ENCODE data around the gene NIF3L1.
"Not testable (repeated sequence)": the region's sequence is repeated elsewhere in the genome, so short reads cannot be mapped to it uniquely, and the experiment has no call there.

Gene NIF3L1

GRCh38 chr2:200877443-200877842, 11.7 kb upstream of the NIF3L1 start:
- no peaks in the 10 kb centered on the region for H3K9me3 ChIP-seq (ENCODE audit: control insufficient read depth in 2 of 2, low read length in 2 of 2)
- H3K9ac ChIP-seq (ENCODE audit: low read length in 2 of 2): no peak overlapping the region
- H3K36me3 ChIP-seq (ENCODE audit: control insufficient read depth in 2 of 2, insufficient read depth in 2 of 2, low read length in 2 of 2): peaks cover 14 to 32% of the 10 kb centered on the region in 2 donors
- H3K4me1 ChIP-seq (ENCODE audit: control insufficient read depth, insufficient read depth, low read length): no peaks in the 10 kb centered on the region
- H3K27me3 ChIP-seq (ENCODE audit: control insufficient read depth in 1 of 2, insufficient read depth in 2 of 2, low read length in 2 of 2): no peaks in the 10 kb centered on the region
- H3K4me3 ChIP-seq (ENCODE audit: low read length in 2 of 2): no peak overlapping the region
- H3K27ac ChIP-seq (ENCODE audit: low read length): no peak overlapping the region

GRCh38 chr2:200878289-200878880, 10.8 kb upstream of the NIF3L1 start:
- no peaks in the 10 kb centered on the region for H3K4me1 ChIP-seq (ENCODE audit: control insufficient read depth, insufficient read depth, low read length)
- H3K36me3 ChIP-seq (ENCODE audit: control insufficient read depth in 2 of 2, insufficient read depth in 2 of 2, low read length in 2 of 2): peaks cover 14 to 34% of the 10 kb centered on the region in 2 donors
- no peak overlapping the region for H3K27ac ChIP-seq (ENCODE audit: low read length)
- H3K9ac ChIP-seq (ENCODE audit: low read length in 2 of 2): no peak overlapping the region
- H3K4me3 ChIP-seq (ENCODE audit: low read length in 2 of 2): no peak overlapping the region
- no peaks in the 10 kb centered on the region for H3K27me3 ChIP-seq (ENCODE audit: control insufficient read depth in 1 of 2, insufficient read depth in 2 of 2, low read length in 2 of 2)
- H3K9me3 ChIP-seq (ENCODE audit: control insufficient read depth in 2 of 2, low read length in 2 of 2): no peaks in the 10 kb centered on the region

GRCh38 chr2:200881715-200882249, 7.4 kb upstream of the NIF3L1 start:
- H3K9me3 ChIP-seq (ENCODE audit: control insufficient read depth in 2 of 2, low read length in 2 of 2); H3K27ac ChIP-seq (ENCODE audit: low read length); H3K4me3 ChIP-seq (ENCODE audit: low read length in 2 of 2); H3K27me3 ChIP-seq (ENCODE audit: control insufficient read depth in 1 of 2, insufficient read depth in 2 of 2, low read length in 2 of 2); H3K9ac ChIP-seq (ENCODE audit: low read length in 2 of 2); H3K4me1 ChIP-seq (ENCODE audit: control insufficient read depth, insufficient read depth, low read length): not testable (repeated sequence)
- H3K36me3 ChIP-seq (ENCODE audit: control insufficient read depth in 2 of 2, insufficient read depth in 2 of 2, low read length in 2 of 2): peaks cover 18 to 25% of the 10 kb centered on the region in 2 donors

- no peak overlapping the region for H3K27ac ChIP-seq (ENCODE audit: low read length)
- H3K4me1 ChIP-seq (ENCODE audit: control insufficient read depth, insufficient read depth, low read length): no peaks in the 10 kb centered on the region
- H3K4me3 ChIP-seq (ENCODE audit: low read length in 2 of 2): no peak overlapping the region
- H3K36me3 ChIP-seq (ENCODE audit: control insufficient read depth in 2 of 2, insufficient read depth in 2 of 2, low read length in 2 of 2): peaks cover 33 to 50% of the 10 kb centered on the region in 2 donors
- H3K9ac ChIP-seq (ENCODE audit: low read length in 2 of 2): no peak overlapping the region
- no peaks in the 10 kb centered on the region for H3K27me3 ChIP-seq (ENCODE audit: control insufficient read depth in 1 of 2, insufficient read depth in 2 of 2, low read length in 2 of 2)
- no peaks in the 10 kb centered on the region for H3K9me3 ChIP-seq (ENCODE audit: control insufficient read depth in 2 of 2, low read length in 2 of 2)
Observed at GRCh38 chr2:200899482-200899881, 10.3 kb downstream of the NIF3L1 start.

- no peak overlapping the region for H3K9ac ChIP-seq (ENCODE audit: low read length in 2 of 2)
- no peaks in the 10 kb centered on the region for H3K4me1 ChIP-seq (ENCODE audit: control insufficient read depth, insufficient read depth, low read length)
- H3K27ac ChIP-seq (ENCODE audit: low read length): no peak overlapping the region
- no peak overlapping the region for H3K4me3 ChIP-seq (ENCODE audit: low read length in 2 of 2)
- peaks cover 27 to 43% of the 10 kb centered on the region in 2 donors for H3K36me3 ChIP-seq (ENCODE audit: control insufficient read depth in 2 of 2, insufficient read depth in 2 of 2, low read length in 2 of 2)
- no peaks in the 10 kb centered on the region for H3K27me3 ChIP-seq (ENCODE audit: control insufficient read depth in 1 of 2, insufficient read depth in 2 of 2, low read length in 2 of 2)
- no peaks in the 10 kb centered on the region for H3K9me3 ChIP-seq (ENCODE audit: control insufficient read depth in 2 of 2, low read length in 2 of 2)
Observed at GRCh38 chr2:200901459-200902072, 12.4 kb downstream of the NIF3L1 start.

GRCh38 chr2:200905618-200906296, 16.6 kb downstream of the NIF3L1 start:
- H3K4me1 ChIP-seq (ENCODE audit: control insufficient read depth, insufficient read depth, low read length): no peaks in the 10 kb centered on the region
- H3K27me3 ChIP-seq (ENCODE audit: control insufficient read depth in 1 of 2, insufficient read depth in 2 of 2, low read length in 2 of 2): no peaks in the 10 kb centered on the region
- no peak overlapping the region for H3K4me3 ChIP-seq (ENCODE audit: low read length in 2 of 2)
- no peak overlapping the region for H3K27ac ChIP-seq (ENCODE audit: low read length)
- no peak overlapping the region for H3K9ac ChIP-seq (ENCODE audit: low read length in 2 of 2)
- H3K36me3 ChIP-seq (ENCODE audit: control insufficient read depth in 2 of 2, insufficient read depth in 2 of 2, low read length in 2 of 2): peaks cover 8 to 19% of the 10 kb centered on the region in 2 donors
- no peaks in the 10 kb centered on the region for H3K9me3 ChIP-seq (ENCODE audit: control insufficient read depth in 2 of 2, low read length in 2 of 2)

GRCh38 chr2:200909958-200910357, 20.8 kb downstream of the NIF3L1 start:
- H3K36me3 ChIP-seq (ENCODE audit: control insufficient read depth in 2 of 2, insufficient read depth in 2 of 2, low read length in 2 of 2): peaks cover 26% of the 10 kb centered on the region in 2 donors
- H3K27me3 ChIP-seq (ENCODE audit: control insufficient read depth in 1 of 2, insufficient read depth in 2 of 2, low read length in 2 of 2): no peaks in the 10 kb centered on the region
- no peaks in the 10 kb centered on the region for H3K9me3 ChIP-seq (ENCODE audit: control insufficient read depth in 2 of 2, low read length in 2 of 2)
- H3K27ac ChIP-seq (ENCODE audit: low read length): no peak overlapping the region
- H3K9ac ChIP-seq (ENCODE audit: low read length in 2 of 2): no peak overlapping the region
- no peaks in the 10 kb centered on the region for H3K4me1 ChIP-seq (ENCODE audit: control insufficient read depth, insufficient read depth, low read length)
- H3K4me3 ChIP-seq (ENCODE audit: low read length in 2 of 2): no peak overlapping the region

GRCh38 chr2:200913654-200914053, 24.5 kb downstream of the NIF3L1 start:
- Histone ChIP-seq H3K9ac (ENCODE audit: low read length in 2 of 2) (no peak overlapping the region), H3K27ac (ENCODE audit: low read length) (no peak overlapping the region), H3K27me3 (ENCODE audit: control insufficient read depth in 1 of 2, insufficient read depth in 2 of 2, low read length in 2 of 2) (no peaks in the 10 kb centered on the region), H3K4me3 (ENCODE audit: low read length in 2 of 2) (no peak overlapping the region), H3K9me3 (ENCODE audit: control insufficient read depth in 2 of 2, low read length in 2 of 2) (no peaks in the 10 kb centered on the region), H3K4me1 (ENCODE audit: control insufficient read depth, insufficient read depth, low read length) (no peaks in the 10 kb centered on the region), H3K36me3 (ENCODE audit: control insufficient read depth in 2 of 2, insufficient read depth in 2 of 2, low read length in 2 of 2) (peaks cover 27 to 28% of the 10 kb centered on the region in 2 donors)

GRCh38 chr2:200922439-200922838, 33.3 kb downstream of the NIF3L1 start:
- Histone ChIP-seq H3K9ac (ENCODE audit: low read length in 2 of 2) (no peak overlapping the region), H3K36me3 (ENCODE audit: control insufficient read depth in 2 of 2, insufficient read depth in 2 of 2, low read length in 2 of 2) (peaks cover 17 to 19% of the 10 kb centered on the region in 2 donors), H3K9me3 (ENCODE audit: control insufficient read depth in 2 of 2, low read length in 2 of 2) (no peaks in the 10 kb centered on the region), H3K4me1 (ENCODE audit: control insufficient read depth, insufficient read depth, low read length) (no peaks in the 10 kb centered on the region), H3K4me3 (ENCODE audit: low read length in 2 of 2) (no peak overlapping the region), H3K27ac (ENCODE audit: low read length) (no peak overlapping the region), H3K27me3 (ENCODE audit: control insufficient read depth in 1 of 2, insufficient read depth in 2 of 2, low read length in 2 of 2) (no peaks in the 10 kb centered on the region)

- H3K4me1 ChIP-seq (ENCODE audit: control insufficient read depth, insufficient read depth, low read length): no peaks in the 10 kb centered on the region
- no peaks in the 10 kb centered on the region for H3K9me3 ChIP-seq (ENCODE audit: control insufficient read depth in 2 of 2, low read length in 2 of 2)
- no peak overlapping the region for H3K27ac ChIP-seq (ENCODE audit: low read length)
- H3K4me3 ChIP-seq (ENCODE audit: low read length in 2 of 2): no peak overlapping the region
- no peaks in the 10 kb centered on the region for H3K27me3 ChIP-seq (ENCODE audit: control insufficient read depth in 1 of 2, insufficient read depth in 2 of 2, low read length in 2 of 2)
- no peak overlapping the region for H3K9ac ChIP-seq (ENCODE audit: low read length in 2 of 2)
- H3K36me3 ChIP-seq (ENCODE audit: control insufficient read depth in 2 of 2, insufficient read depth in 2 of 2, low read length in 2 of 2): peaks cover 11 to 16% of the 10 kb centered on the region in 2 donors
Observed at GRCh38 chr2:200929334-200930249, 40.4 kb downstream of the NIF3L1 start.

All from stomach smooth muscle (tissue), 2 donors.